NCI-H1105 treated with DMSO at 0.1 percent for 48 hours (cell line): ENCODE results near the gene PRICKLE3.
"Not testable (repeated sequence)": the region's sequence is repeated elsewhere in the genome, so short reads cannot be mapped to it uniquely, and the experiment has no call there.

Experiments used
- DNase-seq: peaks from one replicate; lab custom pipeline; 2025; lab: John Stamatoyannopoulos, UW

Gene PRICKLE3

GRCh38 chrX:49179358-49179757, 6.8 kb downstream of the PRICKLE3 start:
- DNase-seq = no peak

- no peak for DNase-seq
Measured at GRCh38 chrX:49178537-49178936, 7.6 kb downstream of the PRICKLE3 start.

- DNase-seq = no peak
Measured at GRCh38 chrX:49177873-49178480, 8.2 kb downstream of the PRICKLE3 start.

GRCh38 chrX:49177338-49177833, 8.8 kb downstream of the PRICKLE3 start:
- DNase-seq = no peak

GRCh38 chrX:49176421-49177326, 9.5 kb downstream of the PRICKLE3 start:
- DNase-seq = no peak

GRCh38 chrX:49175435-49176274, 10.5 kb downstream of the PRICKLE3 start:
- no peak for DNase-seq

GRCh38 chrX:49174723-49175122, 11.4 kb downstream of the PRICKLE3 start:
- no peak for DNase-seq

- DNase-seq = not testable (repeated sequence)
Measured at GRCh38 chrX:49173544-49173943, 12.6 kb downstream of the PRICKLE3 start.

GRCh38 chrX:49172280-49172780, 13.8 kb downstream of the PRICKLE3 start:
- peak; percentile 62 for DNase-seq

GRCh38 chrX:49171752-49172279, 14.4 kb downstream of the PRICKLE3 start, which contains the start of gene PLP2:
PLP2 (plus strand) TSS chrX:49171898; CDS start chrX:49172001, 103 bp downstream.
- peak; percentile 29 for DNase-seq

- no peak for DNase-seq
Measured at GRCh38 chrX:49167740-49168108, 18.4 kb downstream of the PRICKLE3 start.

GRCh38 chrX:49166914-49167739, 19.0 kb downstream of the PRICKLE3 start:
- no peak for DNase-seq

GRCh38 chrX:49165901-49166881, 20.0 kb downstream of the PRICKLE3 start:
- peak; percentile 90 for DNase-seq

- DNase-seq = no peak
Measured at GRCh38 chrX:49164589-49165360, 21.4 kb downstream of the PRICKLE3 start.

- DNase-seq = peak; percentile 69
Measured at GRCh38 chrX:49163555-49164419, 22.4 kb downstream of the PRICKLE3 start.

- no peak for DNase-seq
Measured at GRCh38 chrX:49162620-49163019, 23.6 kb downstream of the PRICKLE3 start, which contains the start of gene MAGIX. MAGIX (plus strand) TSS chrX:49162758; CDS start chrX:49162890, 132 bp downstream.

- DNase-seq = no peak
Measured at GRCh38 chrX:49161632-49162031, 24.5 kb downstream of the PRICKLE3 start.

- no peak for DNase-seq
Measured at GRCh38 chrX:49160908-49161307, 25.3 kb downstream of the PRICKLE3 start.
